A673 (cell line): ENCODE measurements around the gene S100A14. TPM values are rescaled to one million over a fixed set of nuclear protein-coding genes. Genes with fewer than 3 reads are reported as not detected.

ENCODE experiments used
- BruUV-seq: library from RNA; stranded (reverse); fragments of 400-500 nt; replicated peaks from 2 replicates; lab custom pipeline; 2021; lab: Mats Ljungman, UMichigan
- CTCF ChIA-PET: fragments of 300-600 bp; sonication (Branson Sonifier 250); formaldehyde crosslinking; loops from one replicate; lab custom pipeline; 2022; ENCODE audit warnings: antibody characterized with exemption; lab: Charles Lee
- POLR2A ChIA-PET: fragments of 300-600 bp; sonication (Branson Sonifier 250); formaldehyde crosslinking; loops from one replicate; lab custom pipeline; 2022; ENCODE audit warnings: antibody characterized with exemption; ENCODE audit not compliant: low non-redundant PET; lab: Charles Lee
- DNase-seq: peaks from one replicate; pipeline ENCODE4 v3.0.0-alpha.2; 2015; ENCODE audit warnings: low spot score
- H3K27ac ChIP-seq: fragments of 200-600 bp; sonication (generic); 2 replicates; pipeline ENCODE4 v1.5.1; 2016; ENCODE audit warnings: mixed run types, low read depth, mild to moderate bottlenecking, mixed read lengths, antibody characterized with exemption, low read length; ENCODE audit not compliant: poor library complexity, severe bottlenecking
- H3K27me3 ChIP-seq: fragments of 200-600 bp; sonication (generic); replicated peaks from 2 replicates; pipeline ENCODE4 v1.6.1; 2017; ENCODE audit warnings: mixed run types, low read depth, mild to moderate bottlenecking, mixed read lengths, antibody characterized with exemption, low read length; ENCODE audit not compliant: insufficient read depth, poor library complexity
- H3K36me3 ChIP-seq: fragments of 200-600 bp; sonication (generic); 2 replicates; pipeline ENCODE4 v1.6.1; 2016; ENCODE audit warnings: mixed run types, mild to moderate bottlenecking, mixed read lengths, antibody characterized with exemption, low read length; ENCODE audit not compliant: insufficient read depth, poor library complexity, severe bottlenecking
- H3K4me1 ChIP-seq: fragments of 200-600 bp; sonication (generic); 2 replicates; pipeline ENCODE4 v1.6.1; 2017; ENCODE audit warnings: mixed run types, mild to moderate bottlenecking, mixed read lengths, antibody characterized with exemption, low read length; ENCODE audit not compliant: insufficient read depth, poor library complexity, severe bottlenecking
- H3K4me3 ChIP-seq: fragments of 200-600 bp; sonication (generic); 2 replicates; pipeline ENCODE4 v1.5.1; 2016; ENCODE audit warnings: low read depth, mixed run types, mild to moderate bottlenecking, mixed read lengths, low read length; ENCODE audit not compliant: poor library complexity, severe bottlenecking
- H3K9me3 ChIP-seq: fragments of 200-600 bp; sonication (generic); 2 replicates; pipeline ENCODE4 v1.6.1; 2016; ENCODE audit warnings: mixed run types, low read depth, mild to moderate bottlenecking, mixed read lengths, antibody characterized with exemption, low read length; ENCODE audit not compliant: poor library complexity, severe bottlenecking
- EZH2 ChIP-seq: fragments of 200-600 bp; sonication (generic); IDR thresholded peaks from 2 replicates; pipeline ENCODE4 v1.6.1; 2017; ENCODE audit warnings: borderline replicate concordance, low read depth, mild to moderate bottlenecking, mixed read lengths, antibody characterized with exemption, low read length; ENCODE audit not compliant: poor library complexity, severe bottlenecking
- intact Hi-C: fragments of 100-400 bp; cut with micrococcal nuclease; formaldehyde crosslinking; loops from one replicate; pipeline ENCODE4 v1.10.0; 2022; ENCODE audit not compliant: unreplicated experiment
- total RNA-seq: library from RNA; stranded (reverse); gene quantifications from 2 replicates; pipeline ENCODE4 v1.2.3, GENCODE V29; 2021
- TF ChIP-seq, protein P1 (sequence below): fragments of 300-800, 200-600 bp; sonication (generic); conservative IDR thresholded peaks from 2 replicates; pipeline ENCODE4 v1.5.1; 2017; ENCODE audit warnings: low read depth, mild to moderate bottlenecking, antibody characterized with exemption, low read length, moderate library complexity, mixed read lengths

Gene S100A14
- total RNA-seq, 1 experiment from 2014 or later: not detected

DNA sequence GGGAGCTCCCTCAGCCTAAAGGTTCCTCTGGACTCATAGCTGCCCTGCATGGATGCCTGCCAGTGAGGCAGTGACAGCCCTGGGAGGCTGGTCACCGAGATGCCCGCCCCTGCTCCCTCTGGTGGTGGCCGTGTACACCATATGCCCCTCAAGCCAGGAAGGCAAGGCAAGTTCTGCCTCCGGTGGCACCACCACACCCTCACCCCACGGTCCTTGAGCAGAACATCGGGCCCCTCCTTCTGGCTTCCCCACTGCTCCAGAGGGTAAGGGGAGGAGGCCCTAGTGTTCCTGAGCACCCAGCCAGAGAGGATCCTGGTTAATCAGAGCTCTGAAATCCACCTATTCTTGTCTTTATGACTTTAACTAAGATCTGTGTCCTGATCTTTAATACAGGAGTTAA is 1.5 kb upstream of the S100A14 start:
- Histone ChIP-seq H3K36me3 (no peaks in the 10 kb centered on the region), H3K27ac (no peak overlapping the region), H3K9me3 (no peaks in the 10 kb centered on the region), H3K4me3 (no peak overlapping the region), H3K27me3 (no peaks in the 10 kb centered on the region), H3K4me1 (no peaks in the 10 kb centered on the region)
- no TSS peak for BruUV-seq
- POLR2A ChIA-PET: no interaction called here
- intact Hi-C loops: loop anchor here (2.0 kb wide), 1 partner anchor 107 kb away; no protein-coding TSS in a partner anchor
- TF ChIP-seq EZH2: no peak
- TF ChIP-seq, protein P1, sequence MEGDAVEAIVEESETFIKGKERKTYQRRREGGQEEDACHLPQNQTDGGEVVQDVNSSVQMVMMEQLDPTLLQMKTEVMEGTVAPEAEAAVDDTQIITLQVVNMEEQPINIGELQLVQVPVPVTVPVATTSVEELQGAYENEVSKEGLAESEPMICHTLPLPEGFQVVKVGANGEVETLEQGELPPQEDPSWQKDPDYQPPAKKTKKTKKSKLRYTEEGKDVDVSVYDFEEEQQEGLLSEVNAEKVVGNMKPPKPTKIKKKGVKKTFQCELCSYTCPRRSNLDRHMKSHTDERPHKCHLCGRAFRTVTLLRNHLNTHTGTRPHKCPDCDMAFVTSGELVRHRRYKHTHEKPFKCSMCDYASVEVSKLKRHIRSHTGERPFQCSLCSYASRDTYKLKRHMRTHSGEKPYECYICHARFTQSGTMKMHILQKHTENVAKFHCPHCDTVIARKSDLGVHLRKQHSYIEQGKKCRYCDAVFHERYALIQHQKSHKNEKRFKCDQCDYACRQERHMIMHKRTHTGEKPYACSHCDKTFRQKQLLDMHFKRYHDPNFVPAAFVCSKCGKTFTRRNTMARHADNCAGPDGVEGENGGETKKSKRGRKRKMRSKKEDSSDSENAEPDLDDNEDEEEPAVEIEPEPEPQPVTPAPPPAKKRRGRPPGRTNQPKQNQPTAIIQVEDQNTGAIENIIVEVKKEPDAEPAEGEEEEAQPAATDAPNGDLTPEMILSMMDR: peak; percentile 69
- CTCF ChIA-PET: interaction anchor here (1.0 to 1.6 kb wide), 3 partner anchors 45 to 107 kb away, joined by 3 to 7 read pairs (median 3); no protein-coding TSS in a partner anchor
- DNase-seq: peak; percentile 66

DNA sequence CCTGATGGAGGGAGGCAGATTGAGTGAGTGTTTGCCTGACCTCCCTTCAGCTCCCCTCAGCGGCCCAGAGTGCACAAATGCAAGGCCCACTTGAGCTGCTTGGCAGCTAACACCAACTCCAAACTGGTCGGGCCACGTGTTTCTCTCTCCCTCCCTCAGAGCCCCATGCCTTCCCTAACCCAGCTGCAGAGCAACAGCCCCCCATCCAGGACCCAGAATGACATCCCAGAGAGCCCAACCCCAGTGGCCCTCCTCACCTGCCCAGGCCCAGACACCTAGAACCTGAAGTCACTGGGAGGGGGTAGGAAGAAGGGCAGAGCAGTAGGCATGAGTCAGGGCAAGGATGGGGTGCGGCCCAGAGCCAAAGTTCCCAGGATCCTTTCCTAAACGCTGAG is 789 bp upstream of the S100A14 start:
- Histone ChIP-seq H3K27me3 (no peaks in the 10 kb centered on the region), H3K9me3 (no peaks in the 10 kb centered on the region), H3K4me1 (no peaks in the 10 kb centered on the region), H3K36me3 (no peaks in the 10 kb centered on the region), H3K27ac (no peak overlapping the region), H3K4me3 (no peak overlapping the region)
- ChIA-PET CTCF (interaction anchor here (1.0 to 1.6 kb wide), 3 partner anchors 44 to 106 kb away, joined by 3 to 7 read pairs (median 3); no protein-coding TSS in a partner anchor), POLR2A (no interaction called here)
- BruUV-seq: no TSS peak
- DNase-seq: no peak
- TF ChIP-seq, protein P1: no peak
- TF ChIP-seq EZH2: no peak
- intact Hi-C loops: loop anchor here (2.0 kb wide), 1 partner anchor 106 kb away; no protein-coding TSS in a partner anchor

DNA sequence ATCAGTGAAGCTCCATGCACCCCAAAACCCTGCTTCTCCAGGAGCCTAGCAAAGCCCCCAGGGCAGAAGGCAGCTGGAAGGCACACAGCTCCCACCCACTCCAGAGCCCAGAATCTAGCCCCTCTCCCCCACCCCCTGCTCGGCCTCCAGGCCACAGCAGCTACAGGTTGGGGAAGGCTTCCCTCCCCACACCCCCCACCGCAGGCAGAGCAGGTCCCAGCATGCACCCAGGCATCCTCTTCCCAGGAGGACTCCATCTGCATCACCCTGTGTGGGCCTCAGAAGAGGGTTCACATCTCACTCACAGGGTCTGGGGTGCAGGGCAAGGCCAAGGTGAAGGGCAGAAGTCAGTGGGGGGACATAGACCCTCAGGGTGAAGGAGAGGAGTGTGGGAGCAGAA is 719 bp downstream of the S100A14 start:
- Histone ChIP-seq H3K27me3 (no peaks in the 10 kb centered on the region), H3K4me3 (no peak overlapping the region), H3K27ac (no peak overlapping the region), H3K9me3 (no peaks in the 10 kb centered on the region), H3K36me3 (no peaks in the 10 kb centered on the region), H3K4me1 (no peaks in the 10 kb centered on the region)
- CTCF ChIA-PET: no interaction called here
- no TSS peak for BruUV-seq
- intact Hi-C loops: no loop called here
- POLR2A ChIA-PET: no interaction called here
- DNase-seq: no peak
- TF ChIP-seq, protein P1: no peak
- no peak for TF ChIP-seq EZH2
